ENCODE measurements around the gene DCLK1.

The DCLK1 gene

DNA sequence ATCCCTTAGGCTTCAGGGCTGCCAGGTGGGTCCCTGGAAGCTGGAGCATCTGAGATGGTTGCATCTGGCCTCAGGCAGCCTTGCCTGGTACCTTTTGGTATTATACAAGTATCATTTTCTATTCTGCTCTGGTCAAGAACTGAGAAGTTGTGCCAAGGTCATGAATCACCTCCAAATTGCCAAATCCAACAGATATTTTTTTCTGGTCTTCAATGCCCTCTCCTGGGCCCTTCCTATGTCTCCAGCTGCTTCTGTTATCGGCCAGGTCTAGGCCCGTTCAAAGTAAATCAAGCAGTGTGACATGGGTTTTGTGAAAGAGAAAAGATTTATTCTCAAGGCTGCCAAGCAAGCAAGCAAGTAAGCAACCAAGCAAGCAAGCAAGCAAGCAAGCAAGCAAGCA lies 383.6 kb downstream of the DCLK1 start:
- TF ChIP-seq, protein P1, sequence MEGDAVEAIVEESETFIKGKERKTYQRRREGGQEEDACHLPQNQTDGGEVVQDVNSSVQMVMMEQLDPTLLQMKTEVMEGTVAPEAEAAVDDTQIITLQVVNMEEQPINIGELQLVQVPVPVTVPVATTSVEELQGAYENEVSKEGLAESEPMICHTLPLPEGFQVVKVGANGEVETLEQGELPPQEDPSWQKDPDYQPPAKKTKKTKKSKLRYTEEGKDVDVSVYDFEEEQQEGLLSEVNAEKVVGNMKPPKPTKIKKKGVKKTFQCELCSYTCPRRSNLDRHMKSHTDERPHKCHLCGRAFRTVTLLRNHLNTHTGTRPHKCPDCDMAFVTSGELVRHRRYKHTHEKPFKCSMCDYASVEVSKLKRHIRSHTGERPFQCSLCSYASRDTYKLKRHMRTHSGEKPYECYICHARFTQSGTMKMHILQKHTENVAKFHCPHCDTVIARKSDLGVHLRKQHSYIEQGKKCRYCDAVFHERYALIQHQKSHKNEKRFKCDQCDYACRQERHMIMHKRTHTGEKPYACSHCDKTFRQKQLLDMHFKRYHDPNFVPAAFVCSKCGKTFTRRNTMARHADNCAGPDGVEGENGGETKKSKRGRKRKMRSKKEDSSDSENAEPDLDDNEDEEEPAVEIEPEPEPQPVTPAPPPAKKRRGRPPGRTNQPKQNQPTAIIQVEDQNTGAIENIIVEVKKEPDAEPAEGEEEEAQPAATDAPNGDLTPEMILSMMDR (IDR thresholded peaks at IDR 0.05; ENCODE audit: insufficient read depth, low read length, missing control alignments): no peak
- ChIA-PET POLR2A (no interaction called here), CTCF (interaction anchor here (0.6 to 1.3 kb wide), 2 partner anchors 15 to 42 kb away, joined by 3 to 4 read pairs; no protein-coding TSS in a partner anchor)
- no peak for DNase-seq (ENCODE audit: low read depth, low spot score)
- no peak overlapping the region for H3K4me3 ChIP-seq (ENCODE audit: low read depth, low read length)

DNA sequence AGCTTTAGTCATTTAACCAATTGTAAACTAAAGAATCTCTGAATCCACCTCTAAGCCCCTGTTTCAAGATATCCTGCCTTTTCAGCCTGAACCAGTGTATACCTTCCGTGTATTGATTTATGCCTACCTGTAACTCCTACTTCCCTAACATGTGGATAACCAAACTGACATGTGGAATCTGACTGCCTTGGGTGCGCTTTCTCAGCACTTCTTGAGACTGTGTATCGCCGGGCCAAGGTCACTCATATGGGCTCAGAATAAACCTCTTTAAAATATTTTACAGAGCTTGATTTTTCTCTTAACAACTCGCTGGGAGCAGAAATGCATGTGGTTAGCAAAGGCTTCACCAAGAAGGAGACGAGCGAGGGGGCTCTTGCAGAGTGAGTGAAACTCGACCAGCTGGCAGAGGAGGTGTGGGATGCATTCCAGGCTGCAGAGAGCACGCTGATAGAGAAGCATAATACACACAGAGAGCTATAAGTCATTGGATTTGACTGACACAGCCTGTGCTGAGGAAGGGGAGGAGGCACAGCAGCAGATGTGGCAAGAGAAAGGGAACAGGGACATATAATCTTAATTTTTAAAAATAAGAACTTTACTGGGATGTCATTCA lies 386.5 kb downstream of the DCLK1 start:
- CTCF ChIA-PET: no interaction called here
- no peak overlapping the region for H3K4me3 ChIP-seq (ENCODE audit: low read depth, low read length)
- POLR2A ChIA-PET: no interaction called here
- no peak for DNase-seq (ENCODE audit: low read depth, low spot score)
- TF ChIP-seq, protein P1 (IDR thresholded peaks at IDR 0.05; ENCODE audit: insufficient read depth, low read length, missing control alignments): no peak

DNA sequence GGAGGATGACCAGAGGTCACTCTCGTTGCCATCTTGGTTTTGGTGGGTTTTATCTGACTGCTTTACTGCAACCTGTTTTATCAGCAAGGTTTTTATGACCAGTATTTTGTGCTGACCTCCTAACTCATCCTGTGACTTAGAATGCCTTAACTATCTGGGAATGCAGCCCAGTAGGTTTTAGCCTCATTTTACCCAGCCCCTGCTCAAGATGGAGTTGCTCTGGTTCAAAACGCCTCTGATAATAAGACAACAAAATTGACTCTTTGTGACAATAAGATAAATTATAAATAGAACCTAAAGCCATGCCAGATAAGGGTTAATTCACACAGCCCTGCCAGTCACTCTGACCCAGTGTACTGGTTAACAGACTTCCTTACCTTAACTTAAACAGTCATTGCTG lies 387.0 kb downstream of the DCLK1 start:
- DNase-seq (ENCODE audit: low read depth, low spot score): no peak
- TF ChIP-seq, protein P1 (IDR thresholded peaks at IDR 0.05; ENCODE audit: insufficient read depth, low read length, missing control alignments): no peak
- POLR2A ChIA-PET: no interaction called here
- no peak overlapping the region for H3K4me3 ChIP-seq (ENCODE audit: low read depth, low read length)
- CTCF ChIA-PET: no interaction called here

DNA sequence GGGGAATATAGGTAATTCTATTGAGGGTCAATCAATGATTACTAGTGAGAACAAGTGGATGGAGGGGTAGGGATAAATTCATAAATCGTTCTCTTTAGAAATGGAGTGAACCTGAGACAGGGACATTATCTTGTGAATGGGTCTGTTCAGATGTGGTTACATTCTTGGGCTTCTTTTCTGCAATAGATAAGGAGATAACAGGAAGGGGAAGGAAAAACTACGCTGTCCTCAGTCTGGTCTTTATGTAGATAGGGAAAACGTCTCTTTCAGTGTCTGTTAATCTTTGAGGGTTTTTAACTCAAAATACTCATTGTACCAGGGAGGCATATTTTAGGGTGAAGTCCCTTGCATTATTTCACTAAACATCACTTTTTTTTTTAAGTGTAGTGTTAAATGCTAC lies 388.0 kb downstream of the DCLK1 start:
- ChIA-PET CTCF (no interaction called here), POLR2A (no interaction called here)
- no peak for DNase-seq (ENCODE audit: low read depth, low spot score)
- TF ChIP-seq, protein P1 (IDR thresholded peaks at IDR 0.05; ENCODE audit: insufficient read depth, low read length, missing control alignments): no peak
- no peak overlapping the region for H3K4me3 ChIP-seq (ENCODE audit: low read depth, low read length)

DNA sequence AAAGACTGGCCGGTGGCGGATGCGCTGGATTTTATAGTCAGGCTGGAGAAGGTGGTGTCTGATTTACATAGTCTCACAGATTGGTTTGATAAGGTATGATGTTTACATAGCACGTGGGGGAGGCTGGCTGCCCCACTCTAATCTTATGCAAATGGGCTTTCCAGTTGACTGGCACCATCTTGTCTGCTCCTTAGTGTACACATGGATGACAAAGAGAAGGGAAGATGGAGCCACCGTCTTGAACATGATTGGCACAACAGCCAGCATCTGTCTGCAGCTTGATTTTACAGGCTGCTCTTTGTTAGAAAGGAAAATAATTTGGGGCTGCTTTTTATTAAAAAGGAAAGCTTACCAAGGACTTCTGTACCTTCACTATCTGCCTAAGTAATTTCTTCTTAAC lies 389.5 kb downstream of the DCLK1 start:
- no peak for DNase-seq (ENCODE audit: low read depth, low spot score)
- TF ChIP-seq, protein P1 (IDR thresholded peaks at IDR 0.05; ENCODE audit: insufficient read depth, low read length, missing control alignments): no peak
- ChIA-PET CTCF (no interaction called here), POLR2A (no interaction called here)
- H3K4me3 ChIP-seq (ENCODE audit: low read depth, low read length): no peak overlapping the region

DNA sequence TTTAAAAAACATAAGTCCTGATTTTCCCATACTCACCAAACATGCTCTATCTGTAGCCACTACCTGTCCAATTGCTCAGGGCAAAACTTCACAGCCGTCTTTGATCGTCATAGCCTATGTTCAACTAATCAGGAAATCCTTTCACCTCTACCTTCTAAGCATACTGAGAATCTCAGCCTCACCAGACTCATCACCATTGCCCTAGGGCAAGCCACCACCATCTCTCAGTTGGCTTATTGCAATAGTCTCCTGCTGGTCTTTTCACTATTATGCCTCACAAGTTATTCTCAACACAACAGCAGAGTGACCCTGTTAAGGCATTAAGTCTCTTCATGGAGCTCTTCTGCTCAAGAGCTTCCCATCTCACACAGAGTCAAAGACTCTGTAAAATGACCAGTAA lies 394.3 kb downstream of the DCLK1 start:
- ChIA-PET CTCF (no interaction called here), POLR2A (no interaction called here)
- no peak for DNase-seq (ENCODE audit: low read depth, low spot score)
- TF ChIP-seq, protein P1 (IDR thresholded peaks at IDR 0.05; ENCODE audit: insufficient read depth, low read length, missing control alignments): no peak
- no peak overlapping the region for H3K4me3 ChIP-seq (ENCODE audit: low read depth, low read length)
